ENCODE measurements around the gene HOXB4.

The HOXB4 gene

DNA sequence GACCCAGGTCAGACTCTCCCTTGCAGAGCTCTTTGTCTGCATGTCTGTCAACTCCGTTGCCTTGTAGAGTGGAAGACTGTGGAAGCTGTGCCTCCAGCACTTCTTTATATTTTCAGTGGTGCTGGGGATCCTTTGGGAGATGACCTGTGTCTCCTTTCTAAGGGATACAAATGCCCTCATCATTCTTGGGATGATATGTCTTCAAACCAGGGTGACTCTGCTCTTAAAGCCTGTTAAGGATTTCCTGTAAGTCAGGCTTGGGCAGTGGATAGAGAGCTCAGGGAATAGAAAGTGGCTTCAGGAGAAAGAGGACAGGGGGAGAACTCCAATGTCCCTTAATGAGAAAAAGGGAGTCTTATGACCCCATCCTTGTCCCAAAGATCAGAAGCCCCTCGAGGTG is 10.4 kb upstream of the HOXB4 start:
- DNase-seq, result no peak

GRCh38 chr17:48588074-48588415 is 9.9 kb upstream of the HOXB4 start:
- no peak for DNase-seq

DNA sequence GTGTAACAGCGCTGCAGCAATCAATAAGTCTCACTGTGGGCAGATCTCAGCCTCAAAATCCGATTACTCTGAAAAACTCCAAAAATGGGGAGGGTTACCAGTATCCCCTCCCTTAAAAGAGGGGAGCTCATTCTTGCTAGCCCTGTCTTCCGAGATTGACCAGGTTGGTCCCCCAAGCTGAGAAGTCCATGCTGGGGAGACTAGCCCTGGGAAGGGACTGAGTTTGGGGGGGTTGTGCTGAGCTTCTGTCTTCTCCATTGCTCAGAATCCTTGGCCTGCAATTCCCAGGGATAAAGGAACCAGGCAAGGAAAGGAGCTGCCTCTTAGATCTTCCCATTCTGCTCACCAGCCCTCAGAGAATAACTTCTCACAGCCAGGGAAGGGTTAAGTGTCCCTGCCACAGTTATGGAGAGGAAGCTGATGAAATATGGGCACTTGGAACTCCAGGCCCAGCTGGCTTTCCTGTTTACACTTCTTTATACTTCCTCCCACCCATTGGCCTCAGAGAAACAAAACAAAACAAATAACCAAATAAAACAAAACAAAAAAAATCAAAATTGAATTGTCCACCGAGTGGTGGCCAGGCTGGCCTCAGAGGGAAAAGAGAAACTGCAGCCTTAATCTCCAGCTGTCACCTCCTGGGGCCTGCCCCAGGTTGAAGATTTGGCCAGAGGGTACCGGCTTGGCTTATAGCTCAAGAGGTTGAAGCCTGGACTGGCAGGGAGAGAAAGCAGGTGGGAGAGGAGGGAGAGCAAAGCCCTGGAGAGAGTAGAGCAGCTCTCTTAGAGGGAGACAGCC is 9.3 kb upstream of the HOXB4 start:
- no peak for DNase-seq

GRCh38 chr17:48586355-48587258 is 8.5 kb upstream of the HOXB4 start:
- DNase-seq, result no peak

GRCh38 chr17:48584223-48584741 is 6.1 kb upstream of the HOXB4 start:
- no peak for DNase-seq

- DNase-seq, result no peak
Observed at GRCh38 chr17:48583708-48584222, 5.6 kb upstream of the HOXB4 start.

DNA sequence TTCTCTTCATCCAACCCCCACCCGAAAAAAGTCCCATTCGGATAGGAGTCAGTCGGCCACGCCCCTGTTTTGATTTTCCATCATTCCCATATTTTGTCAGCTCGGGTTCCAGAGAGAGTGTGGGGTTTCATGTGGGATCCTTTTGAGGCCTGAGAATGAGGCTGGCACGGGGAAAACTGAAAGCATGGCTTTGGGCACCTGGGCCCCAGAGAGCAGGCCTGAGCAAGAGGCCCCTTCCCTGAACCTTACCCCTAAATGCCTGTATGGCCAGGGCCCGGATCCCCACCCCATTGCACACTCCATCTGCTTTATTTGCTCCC is 4.6 kb upstream of the HOXB4 start:
- DNase-seq, result no peak

GRCh38 chr17:48579760-48580554 is 1.8 kb upstream of the HOXB4 start:
- DNase-seq, result no peak

DNA sequence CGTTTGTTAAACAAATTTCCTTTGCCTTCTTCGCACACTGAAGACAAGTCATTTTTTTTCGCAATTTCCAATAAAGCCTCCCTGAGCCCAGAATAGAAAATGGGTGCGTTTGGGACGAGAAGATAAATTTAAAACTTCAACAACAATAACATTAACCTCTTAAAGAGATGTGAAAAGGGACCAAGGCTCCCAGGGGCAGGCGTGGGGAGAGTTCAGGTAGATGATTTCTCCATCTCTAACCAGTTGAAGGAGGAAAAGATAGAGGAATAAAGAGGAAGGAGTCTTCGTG is 1.3 kb upstream of the HOXB4 start:
- no peak for DNase-seq

GRCh38 chr17:48578616-48579470 is 693 bp upstream of the HOXB4 start:
- DNase-seq, result no peak

DNA sequence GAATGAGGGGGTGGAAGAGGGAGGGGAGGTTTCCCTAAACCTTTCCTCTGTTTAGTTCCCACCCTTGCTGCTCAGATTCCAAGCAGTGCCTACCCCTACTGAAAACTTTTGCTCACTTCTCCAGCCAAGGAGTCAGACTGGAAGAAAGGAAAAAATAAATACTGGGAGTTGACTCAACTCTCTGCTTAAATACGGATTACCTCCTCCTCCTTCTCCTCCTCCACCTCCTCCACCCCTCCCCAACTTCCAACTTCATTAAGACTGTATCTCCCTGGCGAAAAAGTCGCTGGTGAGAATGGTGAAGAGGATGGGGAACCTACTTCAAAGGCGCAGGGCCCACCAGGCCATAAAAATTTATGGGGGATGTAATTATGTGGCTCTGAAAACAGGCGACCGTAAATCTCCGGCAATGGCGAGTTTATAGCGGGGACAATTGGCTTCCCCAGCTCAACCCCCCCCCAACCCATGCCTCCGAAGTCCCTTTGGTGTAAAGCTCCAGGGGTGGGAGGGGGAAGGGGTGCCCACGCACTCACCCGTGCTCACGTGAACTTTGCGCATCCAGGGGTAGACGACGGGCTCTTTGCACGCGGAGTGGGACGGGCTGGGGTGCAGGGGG is 712 bp downstream of the HOXB4 start:
- no peak for DNase-seq

- no peak for DNase-seq
Observed at GRCh38 chr17:48576479-48577309, 1.5 kb downstream of the HOXB4 start.

- no peak for DNase-seq
Observed at GRCh38 chr17:48575673-48576478, 2.3 kb downstream of the HOXB4 start.

GRCh38 chr17:48575066-48575582 is 3.0 kb downstream of the HOXB4 start:
- DNase-seq, result no peak

GRCh38 chr17:48574505-48575065 is 3.6 kb downstream of the HOXB4 start:
- no peak for DNase-seq

DNA sequence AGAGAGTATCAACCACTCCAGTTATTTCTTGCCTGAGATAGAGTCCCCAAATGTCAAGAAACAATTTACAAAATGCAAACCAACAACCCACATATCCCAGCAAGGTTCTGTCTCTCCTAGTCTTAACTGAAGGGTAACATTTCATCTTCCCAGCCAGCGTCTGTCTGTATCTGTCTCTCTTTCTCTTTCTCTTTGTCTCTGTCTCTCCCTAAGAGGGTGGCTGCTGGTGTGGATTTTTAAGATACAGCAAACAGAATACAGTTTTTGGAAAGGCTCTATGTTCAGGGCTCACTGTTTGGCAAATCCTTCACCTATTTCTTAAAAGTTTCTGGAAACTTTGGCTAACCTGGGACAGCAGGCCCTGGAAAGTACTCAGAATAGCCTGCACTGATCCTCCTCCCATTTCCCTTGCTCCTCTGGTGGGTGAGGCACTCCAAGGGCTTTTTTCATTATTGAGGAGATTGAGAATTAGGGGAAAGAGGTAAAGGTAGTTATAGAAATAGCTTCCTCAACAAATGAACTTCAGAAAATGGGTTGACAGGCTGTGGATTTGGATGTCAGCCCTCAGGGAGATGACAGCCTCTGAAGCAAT is 6.2 kb downstream of the HOXB4 start:
- no peak for DNase-seq

DNA sequence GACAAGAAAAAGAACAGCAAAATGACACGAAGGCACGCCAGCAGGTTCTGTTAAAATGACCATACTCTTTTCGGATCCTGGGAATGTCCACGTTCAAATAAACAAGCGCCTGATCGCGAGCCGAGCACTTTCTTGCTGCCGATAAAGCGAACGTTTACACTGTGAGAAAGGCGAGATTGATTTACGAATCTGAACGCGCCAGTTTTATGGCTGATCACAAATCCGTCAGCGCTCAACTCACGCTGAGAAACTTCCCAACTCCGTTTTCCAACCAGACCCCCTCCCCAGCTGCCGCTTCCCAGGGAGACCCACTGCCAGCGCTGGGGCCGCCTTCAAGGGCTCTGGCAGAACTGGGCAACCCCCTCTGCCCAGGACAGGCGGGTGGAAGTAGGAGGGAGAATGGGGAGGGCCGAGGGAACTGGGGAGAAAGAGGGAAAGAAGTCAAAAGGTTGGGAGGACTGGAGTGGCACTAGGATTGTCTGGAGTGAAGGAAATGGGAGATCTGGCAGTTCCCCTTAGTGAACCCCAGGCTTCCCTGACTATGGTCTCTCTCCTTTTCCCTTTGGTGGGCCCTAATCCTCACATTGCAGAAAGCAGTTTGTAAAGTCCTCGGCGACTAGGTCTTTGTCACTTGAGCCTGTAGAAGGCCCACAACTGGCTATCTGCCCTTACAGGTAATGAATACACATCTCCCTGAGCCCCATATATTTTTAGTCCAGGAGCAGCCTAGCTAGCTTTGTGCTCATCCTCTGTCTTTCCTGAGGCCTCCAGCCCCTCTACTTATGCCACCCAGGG is 6.9 kb downstream of the HOXB4 start:
- DNase-seq, result no peak

Measured in NCI-H526 treated with DMSO at 0.1 percent for 48 hours (cell line).